ENCODE data around the gene ATP8B4.

DNA sequence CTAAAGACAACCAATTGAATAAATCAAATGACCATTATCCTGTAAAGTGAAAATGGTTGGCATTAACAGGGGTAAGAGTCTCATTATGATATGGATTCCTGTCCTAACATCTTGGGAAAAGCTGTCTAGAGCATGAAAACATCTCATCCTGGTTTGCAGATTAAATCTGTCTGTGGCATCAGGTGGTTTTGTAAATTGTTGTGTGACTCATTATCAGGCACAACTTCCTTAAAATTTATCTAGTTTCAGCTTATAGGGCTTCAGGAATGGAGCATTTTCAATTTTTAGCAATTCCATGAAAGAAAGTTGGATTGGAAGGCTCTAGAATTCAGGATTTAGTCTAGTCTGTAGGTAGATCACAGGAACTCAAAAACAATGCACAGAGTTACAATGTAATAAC lies 31.8 kb upstream of the ATP8B4 start:
- TF ChIP-seq, protein P1, sequence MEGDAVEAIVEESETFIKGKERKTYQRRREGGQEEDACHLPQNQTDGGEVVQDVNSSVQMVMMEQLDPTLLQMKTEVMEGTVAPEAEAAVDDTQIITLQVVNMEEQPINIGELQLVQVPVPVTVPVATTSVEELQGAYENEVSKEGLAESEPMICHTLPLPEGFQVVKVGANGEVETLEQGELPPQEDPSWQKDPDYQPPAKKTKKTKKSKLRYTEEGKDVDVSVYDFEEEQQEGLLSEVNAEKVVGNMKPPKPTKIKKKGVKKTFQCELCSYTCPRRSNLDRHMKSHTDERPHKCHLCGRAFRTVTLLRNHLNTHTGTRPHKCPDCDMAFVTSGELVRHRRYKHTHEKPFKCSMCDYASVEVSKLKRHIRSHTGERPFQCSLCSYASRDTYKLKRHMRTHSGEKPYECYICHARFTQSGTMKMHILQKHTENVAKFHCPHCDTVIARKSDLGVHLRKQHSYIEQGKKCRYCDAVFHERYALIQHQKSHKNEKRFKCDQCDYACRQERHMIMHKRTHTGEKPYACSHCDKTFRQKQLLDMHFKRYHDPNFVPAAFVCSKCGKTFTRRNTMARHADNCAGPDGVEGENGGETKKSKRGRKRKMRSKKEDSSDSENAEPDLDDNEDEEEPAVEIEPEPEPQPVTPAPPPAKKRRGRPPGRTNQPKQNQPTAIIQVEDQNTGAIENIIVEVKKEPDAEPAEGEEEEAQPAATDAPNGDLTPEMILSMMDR (IDR thresholded peaks at IDR 0.05): no peak
- TF ChIP-seq POLR2A (IDR thresholded peaks at IDR 0.05): no peak

Measured in uterus (tissue), 2 donors.